Non-pigmented ciliary epithelial cell (primary cell): Measurements from ENCODE around the gene ANXA11.
"Not testable (repeated sequence)": the region's sequence is repeated elsewhere in the genome, so short reads cannot be mapped to it uniquely, and the experiment has no call there.

ENCODE experiments used
- DNase-seq: peaks from one replicate; pipeline ENCODE4 v3.0.0-alpha.2; 2010; ENCODE audit warnings: low read depth

ANXA11 gene

GRCh38 chr10:80207768-80208370, 2.5 kb upstream of the ANXA11 start:
- no peak for DNase-seq

- no peak for DNase-seq
These were observed 929 bp upstream of the ANXA11 start for GRCh38 chr10:80206277-80206655.

GRCh38 chr10:80204677-80205476, 460 bp downstream of the ANXA11 start:
- DNase-seq = no peak

GRCh38 chr10:80203835-80204676, 1.3 kb downstream of the ANXA11 start:
- DNase-seq = no peak

- DNase-seq = peak; percentile 86
These were observed 2.2 kb downstream of the ANXA11 start for GRCh38 chr10:80202934-80203834.

GRCh38 chr10:80202530-80202929, 2.8 kb downstream of the ANXA11 start:
- not testable (repeated sequence) for DNase-seq

GRCh38 chr10:80201608-80202141, 3.7 kb downstream of the ANXA11 start:
- DNase-seq = no peak

- no peak for DNase-seq
These were observed 4.7 kb downstream of the ANXA11 start for GRCh38 chr10:80200687-80201086.

- no peak for DNase-seq
These were observed 5.1 kb downstream of the ANXA11 start for GRCh38 chr10:80200259-80200658.

- no peak for DNase-seq
These were observed 5.5 kb downstream of the ANXA11 start for GRCh38 chr10:80199828-80200227.

- DNase-seq = no peak
These were observed 7.1 kb downstream of the ANXA11 start for GRCh38 chr10:80197972-80198916.

- no peak for DNase-seq
These were observed 8.4 kb downstream of the ANXA11 start for GRCh38 chr10:80196950-80197315.

GRCh38 chr10:80196270-80196949, 8.9 kb downstream of the ANXA11 start:
- no peak for DNase-seq

- DNase-seq = no peak
These were observed 10.2 kb downstream of the ANXA11 start for GRCh38 chr10:80195046-80195574.

GRCh38 chr10:80194373-80195045, 10.8 kb downstream of the ANXA11 start:
- DNase-seq = no peak

- no peak for DNase-seq
These were observed 12.8 kb downstream of the ANXA11 start for GRCh38 chr10:80192553-80192952.

- no peak for DNase-seq
These were observed 13.6 kb downstream of the ANXA11 start for GRCh38 chr10:80191589-80192270.

GRCh38 chr10:80188713-80189112, 16.6 kb downstream of the ANXA11 start:
- DNase-seq = no peak
